Inflammatory macrophage (primary cell): ENCODE measurements around the gene HP1BP3.
A peak's percentile ranks its signal among the peaks of the same experiment; 100 is the strongest.

Source experiments
- DNase-seq, 2 donors: peaks; one replicate each; pipeline ENCODE4 v3.0.0-alpha.2; 2020 to 2022

Gene HP1BP3

GRCh38 chr1:20767271-20767670, 19.8 kb downstream of the HP1BP3 start:
- no peak for DNase-seq

GRCh38 chr1:20763417-20763816, 23.7 kb downstream of the HP1BP3 start:
- DNase-seq: no peak

- DNase-seq: no peak
These were observed 26.8 kb downstream of the HP1BP3 start for GRCh38 chr1:20760322-20760721.

GRCh38 chr1:20753589-20753988, 33.5 kb downstream of the HP1BP3 start:
- no peak for DNase-seq

DNA sequence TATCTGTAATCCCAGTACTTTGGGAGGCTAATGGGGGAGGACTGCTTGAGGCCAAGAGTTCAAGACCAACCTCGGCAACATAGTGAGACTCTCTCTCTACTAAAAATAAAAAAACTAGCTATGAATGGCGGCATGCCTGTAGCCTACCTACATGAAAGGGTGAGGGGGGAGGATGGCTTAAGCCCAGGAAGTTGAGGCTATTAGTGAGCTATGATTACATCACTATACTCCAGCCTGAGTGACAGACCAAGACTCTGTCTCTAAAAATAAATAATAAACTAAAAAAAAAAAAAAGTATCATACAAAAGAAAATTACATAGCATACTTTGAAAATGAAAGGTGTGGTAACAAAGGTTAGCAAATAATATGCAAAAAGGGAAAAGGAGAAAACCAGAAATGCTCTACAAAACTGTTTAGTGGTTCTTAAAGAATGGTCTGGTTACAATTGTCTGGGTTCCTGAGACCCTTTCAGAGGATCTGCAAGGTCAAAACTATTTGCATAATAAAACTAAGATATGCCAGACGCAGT, 35.6 kb downstream of the HP1BP3 start:
- no peak for DNase-seq

GRCh38 chr1:20742671-20743070, 44.4 kb downstream of the HP1BP3 start:
- DNase-seq: no peak

DNA sequence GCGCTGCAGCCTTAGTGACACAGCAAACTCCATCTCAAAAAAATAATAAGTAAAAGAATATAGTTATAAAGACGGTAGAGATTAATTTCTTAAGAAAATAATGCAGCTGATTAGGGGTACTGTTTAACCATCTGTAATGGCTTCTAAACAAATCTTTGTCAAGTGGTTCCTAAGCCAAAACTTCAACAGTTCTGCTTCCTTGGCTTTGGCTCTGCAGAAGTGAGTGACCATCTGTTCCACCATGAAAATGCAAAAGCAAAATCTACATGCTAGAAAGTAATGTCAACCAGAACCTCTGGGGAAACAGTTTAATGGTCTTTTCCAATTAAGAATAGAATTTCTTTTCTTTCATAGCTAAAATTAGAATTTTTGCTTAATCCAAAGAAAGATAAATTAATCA, 46.3 kb downstream of the HP1BP3 start:
- no peak for DNase-seq

DNA sequence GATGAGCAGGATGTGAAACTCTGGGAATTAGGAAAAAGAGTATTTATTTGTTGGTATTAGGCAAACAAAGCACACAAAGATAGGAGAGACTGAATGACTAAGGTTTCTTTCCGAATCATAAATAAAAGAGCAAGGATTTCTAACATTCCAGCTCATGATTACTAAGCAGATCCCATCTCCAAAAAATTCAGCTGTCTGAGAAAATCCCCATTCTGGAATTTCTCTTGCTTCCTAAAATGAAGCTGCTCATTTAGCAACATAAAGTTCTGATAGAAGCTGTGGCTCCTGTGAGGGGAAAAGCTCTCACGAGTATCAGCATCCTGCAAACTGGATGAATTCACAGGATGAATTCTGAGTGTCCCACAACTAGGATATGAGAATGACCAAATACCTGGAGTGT, 47.9 kb downstream of the HP1BP3 start:
- no peak for DNase-seq

DNA sequence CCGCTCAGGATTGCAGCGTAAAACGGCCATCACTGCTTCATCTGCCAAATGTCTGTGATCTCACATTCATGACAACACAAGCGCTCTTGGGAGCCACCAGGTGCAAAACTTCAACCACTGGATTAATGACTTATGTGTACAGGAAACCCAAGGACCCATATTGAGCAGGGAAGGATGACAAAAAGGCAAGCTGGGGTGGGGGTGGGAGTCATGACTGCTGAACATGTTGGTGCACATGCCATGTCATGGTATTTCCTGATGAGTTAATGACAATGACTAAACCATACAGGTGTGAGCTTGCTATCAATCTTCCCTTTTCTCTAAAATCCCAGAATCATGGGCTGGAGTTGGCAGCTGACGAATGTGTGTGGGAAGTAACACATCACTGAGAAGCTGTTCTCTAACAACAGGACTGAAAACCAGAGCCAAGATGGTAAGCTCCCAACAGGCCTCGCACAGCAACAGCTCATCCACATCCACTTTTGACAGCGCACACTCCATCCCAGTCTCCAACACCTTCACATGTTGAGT, 51.5 kb downstream of the HP1BP3 start:
- no peak for DNase-seq

DNA sequence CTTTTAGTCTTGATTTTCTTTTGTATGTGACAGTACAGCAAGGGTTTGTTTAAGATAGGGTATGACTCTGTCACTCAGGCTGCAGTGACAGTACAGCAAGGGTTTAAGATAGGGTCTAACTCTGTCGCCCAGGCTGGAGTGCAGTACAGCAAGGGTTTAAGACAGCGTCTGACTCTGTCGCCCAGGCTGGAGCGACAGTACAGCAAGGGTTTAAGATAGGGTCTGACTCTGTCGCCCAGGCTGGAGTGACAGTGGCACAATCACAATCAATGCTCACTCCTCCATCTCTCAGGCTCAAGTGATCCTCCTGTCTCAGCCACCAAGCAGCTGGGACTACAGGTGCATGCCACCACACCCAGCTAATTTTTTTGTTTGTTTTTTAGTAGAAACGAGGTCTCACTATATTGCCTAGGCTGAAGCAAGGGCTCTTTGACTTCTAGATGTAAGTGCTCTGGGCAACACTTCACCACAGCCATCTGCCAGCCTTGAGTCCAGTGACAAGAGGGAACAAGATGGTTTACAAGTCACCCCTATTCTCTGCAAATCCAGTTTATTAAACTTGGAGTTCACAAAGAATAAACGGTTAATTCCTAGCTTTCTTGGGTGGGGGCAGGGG, 53.6 kb downstream of the HP1BP3 start:
- no peak for DNase-seq

DNA sequence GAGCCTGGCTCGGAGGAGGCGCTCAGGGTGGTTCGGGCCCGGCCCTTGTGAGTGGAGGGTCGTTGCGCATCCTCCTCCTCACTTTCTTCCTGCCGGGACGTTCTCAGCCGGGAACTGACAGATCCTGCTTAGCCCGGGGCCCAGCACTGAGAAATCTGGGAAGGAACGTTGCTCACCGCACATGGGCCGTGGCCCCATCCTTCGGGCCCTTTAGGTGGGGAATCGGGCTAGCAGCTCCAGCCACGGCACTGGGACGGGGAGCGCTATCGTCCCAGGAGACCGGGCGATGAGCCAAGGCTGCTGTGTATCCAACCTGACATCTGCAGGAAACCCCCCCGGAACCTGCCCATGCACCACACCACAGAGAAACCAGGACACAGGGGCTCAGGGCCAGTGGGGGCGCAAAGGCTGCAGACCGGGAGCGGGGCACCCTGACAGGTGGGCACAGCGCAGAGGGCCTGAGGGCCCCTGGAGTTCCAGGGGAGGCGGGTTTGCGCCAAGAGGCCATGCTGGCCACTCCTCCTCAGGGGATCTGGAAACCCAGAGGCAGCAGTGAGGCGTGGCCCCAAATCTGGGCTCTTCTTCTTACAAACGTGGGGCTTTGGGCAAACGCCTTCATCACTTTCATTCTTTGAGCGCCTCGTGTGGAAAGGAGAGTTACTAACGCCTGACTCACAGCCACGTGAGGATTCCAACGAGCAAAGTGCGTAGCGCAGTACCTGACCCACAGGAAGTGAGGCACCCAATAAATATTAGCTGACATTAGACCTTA, 54.3 kb downstream of the HP1BP3 start, which contains the start of gene SH2D5:
SH2D5 (minus strand) TSS at position 116 of the 772 bp plus-strand sequence. CDS start 4,659 bp downstream, outside the sequence.
- peak; percentile 78 to 82 for DNase-seq

DNA sequence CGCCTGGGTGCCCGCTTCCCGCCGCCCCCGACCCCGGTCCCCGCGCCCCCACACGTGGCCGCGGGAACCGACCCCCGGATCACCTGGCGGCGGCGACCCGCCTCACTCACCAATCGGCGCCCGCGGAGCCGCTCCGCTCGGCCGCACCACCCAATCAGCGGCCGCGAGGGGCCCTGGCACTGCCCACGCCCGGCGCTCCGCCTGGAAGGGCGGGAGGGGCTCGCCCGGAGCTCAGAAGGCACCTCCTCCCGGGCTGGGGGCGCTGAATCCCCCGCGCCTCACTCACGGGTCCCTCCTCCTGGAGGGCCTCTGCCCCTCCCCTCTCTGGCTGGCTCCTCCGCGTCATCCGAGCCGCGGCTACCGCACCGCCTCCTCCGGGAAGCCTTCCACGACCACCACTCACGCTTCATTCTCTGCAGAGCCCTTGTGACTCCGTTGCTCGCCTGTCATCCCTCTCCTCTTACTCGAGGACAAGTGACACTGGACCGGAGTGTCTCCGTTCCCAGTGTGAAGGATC, 55.0 kb downstream of the HP1BP3 start:
- peak in 1 of 2 donors; percentile 7 for DNase-seq

GRCh38 chr1:20731057-20731991, 55.8 kb downstream of the HP1BP3 start:
- no peak for DNase-seq

DNA sequence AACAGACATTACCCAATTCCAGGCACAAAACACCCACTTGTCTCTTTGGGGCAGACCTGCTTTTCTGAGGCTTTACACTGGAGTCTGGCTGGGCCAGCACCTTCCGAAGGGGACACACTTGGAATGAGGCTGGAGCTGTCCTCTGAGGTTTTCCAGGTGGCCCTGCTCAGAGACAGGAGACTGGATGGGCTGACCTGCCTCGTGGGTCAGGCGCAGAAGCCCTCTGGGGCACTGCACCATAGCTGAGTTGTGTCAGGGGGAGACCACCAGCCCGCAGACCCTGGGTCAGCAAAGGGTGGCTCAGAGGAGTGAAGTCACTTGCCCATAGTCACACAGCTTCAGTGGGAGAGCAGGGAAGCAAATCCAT, 56.4 kb downstream of the HP1BP3 start:
- no peak for DNase-seq

- DNase-seq: no peak
These were observed 57.0 kb downstream of the HP1BP3 start for GRCh38 chr1:20729990-20730689.

- no peak for DNase-seq
These were observed 57.8 kb downstream of the HP1BP3 start for GRCh38 chr1:20729155-20729931.

DNA sequence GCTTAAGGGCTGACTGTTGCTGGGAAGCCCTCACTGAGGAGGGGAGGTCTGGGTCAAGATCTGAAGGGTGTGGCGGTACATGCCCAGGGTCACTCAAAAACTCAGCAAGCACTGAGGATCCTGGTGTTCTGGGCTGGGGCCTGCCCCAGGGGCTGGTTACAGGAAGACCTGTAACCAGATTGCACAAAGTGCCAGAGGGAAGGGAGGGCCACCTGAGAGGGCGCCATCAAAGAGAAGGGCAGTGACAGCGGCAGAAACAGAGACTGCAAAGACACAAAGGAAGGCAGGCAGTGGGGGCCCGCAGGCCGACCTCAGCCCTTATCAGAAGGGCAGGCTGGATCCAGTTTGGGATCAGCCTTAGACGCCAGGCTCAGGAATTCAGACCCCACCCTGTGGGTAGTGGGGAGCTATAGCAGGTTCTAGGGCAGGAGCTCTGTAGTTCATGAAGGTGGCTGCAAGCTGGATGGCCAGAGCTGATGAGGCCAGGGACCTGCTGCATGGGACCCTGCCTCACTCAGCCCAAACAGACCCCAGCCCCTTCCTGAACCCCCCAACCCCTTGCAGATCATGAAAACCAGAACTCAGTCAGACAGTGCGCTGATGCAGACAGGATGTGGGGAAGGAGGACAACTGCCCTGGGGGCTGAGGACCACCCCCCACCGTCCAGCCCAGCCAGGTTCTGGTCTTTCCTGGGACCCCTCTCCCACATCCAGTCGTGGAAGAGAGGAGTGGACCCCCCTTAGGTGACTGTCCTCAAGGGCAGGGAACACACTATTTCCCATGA, 58.5 kb downstream of the HP1BP3 start:
- no peak for DNase-seq

DNA sequence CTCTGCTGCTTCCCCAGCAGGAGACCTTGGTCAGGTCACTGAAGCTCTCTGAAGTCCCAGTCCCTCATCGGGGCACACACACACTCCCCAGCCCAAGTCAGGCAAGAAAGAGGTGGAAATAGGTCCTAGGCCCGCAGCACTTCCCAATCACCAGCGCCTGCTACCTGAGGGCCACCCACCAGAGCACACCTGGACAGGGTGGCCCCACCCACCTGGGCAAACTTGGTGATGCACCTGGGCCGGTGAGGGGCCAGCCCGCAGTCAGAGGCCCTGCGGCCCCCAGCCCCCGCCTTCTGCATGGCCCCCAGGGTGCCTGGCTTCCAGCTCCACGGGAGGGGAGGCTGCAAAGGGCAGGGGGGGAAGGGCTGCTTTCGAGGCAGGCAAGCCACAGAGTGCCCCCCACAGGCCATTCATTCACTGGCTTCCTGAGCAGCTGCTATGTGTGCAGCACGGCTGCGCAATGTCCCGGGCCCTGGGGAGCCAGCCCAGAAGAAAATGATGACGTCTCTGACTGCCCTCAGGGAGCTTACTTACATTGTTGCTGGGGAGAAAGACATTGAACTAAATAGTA, 59.3 kb downstream of the HP1BP3 start:
- DNase-seq: peak in 1 of 2 donors; percentile 12

GRCh38 chr1:20726932-20727745, 60.0 kb downstream of the HP1BP3 start:
- no peak for DNase-seq
